HepG2 (cell line): ENCODE measurements around the gene ADAMTS17. TPM values are rescaled to one million over a fixed set of nuclear protein-coding genes. Genes with fewer than 3 reads are reported as not detected.

ENCODE experiments used
- ATAC-seq: fragments of 200-7000 bp; cut with Tn5 transposase; 3 replicates; pipeline ENCODE4 v1.9.1; 2020; ENCODE audit warnings: mild to moderate bottlenecking, moderate library complexity
- BruUV-seq: library from RNA; stranded (reverse); fragments of 400-500 nt; replicated peaks from 2 replicates; lab custom pipeline; 2021; lab: Mats Ljungman, UMichigan
- CTCF ChIA-PET: fragments of 300-600 bp; formaldehyde crosslinking; extraction: SDS; loops from one replicate; lab custom pipeline; 2021; ENCODE audit warnings: low total read pairs, inconsistent platforms, low intra/inter-chr PET ratio; lab: Yijun Ruan, JAX
- POLR2A ChIA-PET: fragments of 350-600 bp; sonication (Branson Sonifier 250); formaldehyde crosslinking; loops from one replicate; lab custom pipeline; 2020; ENCODE audit warnings: antibody characterized with exemption, inconsistent platforms; lab: Yijun Ruan, JAX
- DNase-seq: peaks from one replicate; pipeline ENCODE4 v3.0.0-alpha.2; 2015; ENCODE audit warnings: low spot score
- FAIRE-seq: peaks from 3 replicates; lab custom pipeline; 2011; peaks lifted over from hg19 to GRCh38; lab: Jason Lieb, UNC
- H2AFZ ChIP-seq: one replicate; pipeline ENCODE4 v1.6.1; 2011; ENCODE audit warnings: low read length, inconsistent platforms
- H3K27ac ChIP-seq: fragments of 300-600 bp; 3 replicates; pipeline ENCODE4 v1.8.0; 2011; ENCODE audit warnings: mixed run types, mild to moderate bottlenecking, mixed read lengths, low read length, inconsistent platforms; ENCODE audit not compliant: insufficient read depth; ENCODE audit errors: extremely low read length
- H3K27me3 ChIP-seq, 2 experiments: fragments of 200-600 bp in 1 of 2; 2 replicates in 1 of 2; 3 replicates in 1 of 2; pipeline versions ENCODE4 v1.6.0 to v1.8.0; 2011; ENCODE audit warnings: low read length in 2 of 2, mild to moderate bottlenecking in 2 of 2, moderate library complexity in 2 of 2, inconsistent platforms in 1 of 2; ENCODE audit not compliant: insufficient read depth in 2 of 2, control insufficient read depth in 1 of 2
- H3K36me3 ChIP-seq, 2 experiments: fragments of 200-600 bp in 1 of 2; replicated peaks in 1 of 2; 2 replicates in 1 of 2; 3 replicates in 1 of 2; pipeline versions ENCODE4 v1.5.1 to v1.8.0; 2011; ENCODE audit warnings: low read length in 2 of 2, inconsistent platforms in 1 of 2; ENCODE audit not compliant: insufficient read depth in 2 of 2, control insufficient read depth in 1 of 2
- H3K4me1 ChIP-seq: 2 replicates; pipeline ENCODE4 v1.5.1; 2012; ENCODE audit warnings: low read length, inconsistent platforms; ENCODE audit not compliant: insufficient read depth
- H3K4me2 ChIP-seq: 2 replicates; pipeline ENCODE4 v1.6.0; 2011; ENCODE audit warnings: low read depth, low read length, inconsistent platforms
- H3K4me3 ChIP-seq, 3 experiments: fragments of 200-600 bp in 1 of 3; sonication (generic), shearing (Covaris generic) in 1 of 3; replicated peaks in 1 of 3; 2 replicates each; pipeline ENCODE4 v1.5.1; 2011 to 2016; ENCODE audit warnings: low read length in 3 of 3, inconsistent platforms in 2 of 3, low read depth in 2 of 3, mild to moderate bottlenecking in 2 of 3, control low read depth in 1 of 3, mixed read lengths in 1 of 3; ENCODE audit not compliant: insufficient read depth in 1 of 3
- H3K79me2 ChIP-seq: one replicate; pipeline ENCODE4 v1.6.1; 2011; ENCODE audit warnings: low read length, inconsistent platforms; ENCODE audit not compliant: insufficient read depth
- H3K9ac ChIP-seq: 2 replicates; pipeline ENCODE4 v1.6.0; 2011; ENCODE audit warnings: mild to moderate bottlenecking, low read depth, low read length, inconsistent platforms; ENCODE audit not compliant: insufficient read depth
- H3K9me3 ChIP-seq: 2 replicates; pipeline ENCODE4 v1.5.1; 2012; ENCODE audit warnings: mild to moderate bottlenecking, low read length
- H4K20me1 ChIP-seq: 2 replicates; pipeline ENCODE4 v1.6.0; 2011; ENCODE audit warnings: inconsistent platforms, mild to moderate bottlenecking, low read length, moderate library complexity; ENCODE audit not compliant: insufficient read depth
- ESRRA ChIP-seq: sonication (generic); formaldehyde crosslinking; IDR thresholded peaks from 2 replicates; pipeline ENCODE4 v1.5.1; 2020; ENCODE audit warnings: mild to moderate bottlenecking, low read depth, missing genetic modification reagents
- KAT8 ChIP-seq: IDR thresholded peaks from 2 replicates; pipeline ENCODE4 v1.6.1; 2016; ENCODE audit warnings: missing genetic modification reagents, missing compliant biosample characterization
- MAX ChIP-seq: IDR thresholded peaks from 2 replicates; pipeline ENCODE4 v1.6.1; 2012; ENCODE audit warnings: inconsistent platforms
- MBD4 ChIP-seq: IDR thresholded peaks from 2 replicates; pipeline ENCODE4 v1.6.1; 2012; ENCODE audit warnings: low read length, inconsistent platforms, borderline replicate concordance
- SMARCE1 ChIP-seq: fragments of 450-650 bp; IDR thresholded peaks from 2 replicates; pipeline ENCODE4 v1.6.1; 2017; ENCODE audit warnings: borderline replicate concordance
- TERF1 ChIP-seq: sonication (generic); formaldehyde crosslinking; IDR thresholded peaks from 2 replicates; pipeline ENCODE4 v1.8.0; 2022; ENCODE audit warnings: mild to moderate bottlenecking, missing genetic modification reagents, moderate library complexity
- TRIM22 ChIP-seq: fragments of 450-650 bp; IDR thresholded peaks from 2 replicates; pipeline ENCODE4 v1.6.1; 2017
- ZNF460 ChIP-seq: sonication (generic); formaldehyde crosslinking; IDR thresholded peaks from 2 replicates; pipeline ENCODE4 v1.5.1; 2020; ENCODE audit warnings: missing genetic modification reagents, mild to moderate bottlenecking, borderline replicate concordance
- ZSCAN22 ChIP-seq: sonication (generic); formaldehyde crosslinking; IDR thresholded peaks from 2 replicates; pipeline ENCODE4 v1.4.0; 2020; ENCODE audit warnings: mild to moderate bottlenecking, missing genetic modification reagents
- WGBS: methylation state at CpG from one replicate; pipeline ENCODE4 v1.1.6; 2017; ENCODE audit warnings: low lambda C conversion rate; 5-methylcytosine and 5-hydroxymethylcytosine counted together
- in situ Hi-C: cut with HindIII; loops from 2 replicates; pipeline ENCODE4 v1.10.0; 2017; ENCODE audit warnings: low pct_unique_long_range_greater_than_20kb; ENCODE audit not compliant: extremely low pct_ligation_motif_present
- intact Hi-C: fragments of 100-400 bp; cut with micrococcal nuclease; formaldehyde crosslinking; loops from one replicate; pipeline ENCODE4 v1.10.0; 2022; ENCODE audit not compliant: unreplicated experiment
- polyA plus RNA-seq, 8 experiments: library from polyadenylated mRNA; depleted of rRNA in 3 of 8; stranded (reverse) in 7 of 8; unstranded in 1 of 8; fragments of >200 nt; fragmentation: Illumina TruSeq in 4 of 8; extraction: Trizol in 4 of 8; gene quantifications; 2 replicates each; pipeline versions ENCODE4 v1.2.1 to v1.2.3, GENCODE V29; 2011 to 2016; ENCODE audit warnings: low read depth in 4 of 8, missing spikeins in 1 of 8, mixed read lengths in 1 of 8; ENCODE audit not compliant: insufficient read depth in 1 of 8
- total RNA-seq, 5 experiments: library from RNA; depleted of rRNA; stranded (reverse); fragments of >200 nt; fragmentation: Illumina TruSeq; extraction: Trizol; gene quantifications; 2 replicates each; pipeline ENCODE4 v1.2.3, GENCODE V29; 2016; ENCODE audit warnings: low read depth in 1 of 5

Gene ADAMTS17
- total and polyA plus RNA-seq, 2 of the 13 experiments (the other 11 are each of a cell fraction or from before 2014, with no cell fraction given) = 0.02 to 0.04 TPM

GRCh38 chr15:100199711-100200286, 142.0 kb downstream of the ADAMTS17 start:
- Histone ChIP-seq H3K4me1 (no peaks in the 10 kb centered on the region), H3K27ac (no peak overlapping the region), H3K79me2 (no peaks in the 10 kb centered on the region), H2AFZ (no peak overlapping the region), H3K9ac (no peak overlapping the region), H3K36me3 (no peaks in the 10 kb centered on the region), H3K27me3 (no peaks in the 10 kb centered on the region), H3K9me3 (no peaks in the 10 kb centered on the region), H3K4me3 (no peak overlapping the region), H4K20me1 (no peaks in the 10 kb centered on the region), H3K4me2 (no peak overlapping the region)
- no peak for FAIRE-seq
- in situ Hi-C loops = no loop called here
- 70% methylated on average over 9 of the region's 21 CpGs for WGBS
- ATAC-seq = no peak
- intact Hi-C loops = no loop called here
- no peak for DNase-seq
- ChIA-PET CTCF (no interaction called here), POLR2A (no interaction called here)
- TF ChIP-seq TRIM22 = no peak
- TF ChIP-seq KAT8 = no peak
- TF ChIP-seq MBD4 = no peak
- no peak for TF ChIP-seq SMARCE1
- TF ChIP-seq ZNF460 = no peak
- TF ChIP-seq ESRRA (CRISPR knock-in tag) = no peak
- BruUV-seq = no TSS peak

- Histone ChIP-seq H3K4me3 (no peak overlapping the region), H3K27ac (no peak overlapping the region), H4K20me1 (no peaks in the 10 kb centered on the region), H3K4me2 (no peak overlapping the region), H3K9ac (no peak overlapping the region), H2AFZ (no peak overlapping the region), H3K79me2 (no peaks in the 10 kb centered on the region), H3K27me3 (no peaks in the 10 kb centered on the region), H3K9me3 (no peaks in the 10 kb centered on the region), H3K36me3 (no peaks in the 10 kb centered on the region), H3K4me1 (no peaks in the 10 kb centered on the region)
- ChIA-PET CTCF (no interaction called here), POLR2A (no interaction called here)
- FAIRE-seq = no peak
- BruUV-seq = no TSS peak
- in situ Hi-C loops = no loop called here
- no peak for ATAC-seq
- intact Hi-C loops = no loop called here
- DNase-seq = no peak
- 50% methylated on average over 5 of the region's 5 CpGs for WGBS
- TF ChIP-seq MAX (no peak), TERF1 (CRISPR knock-in tag) (no peak), ZSCAN22 (CRISPR knock-in tag) (no peak)
These were observed 143.3 kb downstream of the ADAMTS17 start for GRCh38 chr15:100198442-100198841.
